ENCODE data around the gene OCA2. TPM values are rescaled to one million over a fixed set of nuclear protein-coding genes. Genes with fewer than 3 reads are reported as not detected.

Gene OCA2
- total and polyA plus RNA-seq, 2 of the 8 experiments (the other 6 are each of a cell fraction or from before 2014, with no cell fraction given) = 0.20 TPM

- no peak overlapping the region for H3K9ac ChIP-seq (replicated peaks in 1 of 4; ENCODE audit: extremely low read depth in 1 of 4, low read depth in 3 of 4, low read length in 3 of 4)
- H4K20me1 ChIP-seq (replicated peaks in 1 of 2; ENCODE audit: control insufficient read depth in 1 of 2, insufficient read depth in 2 of 2, low read length in 2 of 2) = no peaks in the 10 kb centered on the region
- H2AFZ ChIP-seq (ENCODE audit: low read length) = no peak overlapping the region
- H3K4me3 ChIP-seq (ENCODE audit: extremely low read depth in 1 of 4, insufficient read depth in 2 of 4, low read depth in 3 of 4, low read length in 4 of 4) = no peak overlapping the region
- POLR2A ChIA-PET (ENCODE audit: partially characterized antibody) = no interaction called here
- FAIRE-seq (no peak), DNase-seq (ENCODE audit: low read depth in 1 of 2, low spot score in 2 of 2) (no peak)
- WGBS, 2 experiments (ENCODE audit: extremely low coverage in 1 of 2, insufficient coverage in 1 of 2, insufficient read length in 1 of 2, insufficient replicate concordance in 2 of 2, low coverage in 1 of 2, low lambda C conversion rate in 2 of 2, missing lambda C conversion rate in 1 of 2) = 83% methylated on average over 2 of the region's 2 CpGs; no CpG with 5 or more reads in 1 of the 2 experiments
- no peaks in the 10 kb centered on the region for H3K79me2 ChIP-seq (ENCODE audit: control insufficient read depth in 1 of 2, insufficient read depth in 2 of 2, low read length in 2 of 2)
- peaks cover 0 to 2% (median 0%) of the 10 kb centered on the region in 4 experiments; a peak in 1 of 7 replicates for H3K4me1 ChIP-seq (replicated peaks in 1 of 4; ENCODE audit: control insufficient read depth in 3 of 4, insufficient read depth in 4 of 4, low read length in 3 of 4)
- H3K18ac ChIP-seq (ENCODE audit: extremely low read depth, low read length) = no peak overlapping the region
- no peaks in the 10 kb centered on the region; a peak in 1 of 7 replicates for H3K27me3 ChIP-seq (replicated peaks in 1 of 4; ENCODE audit: control insufficient read depth in 3 of 4, extremely low read depth in 1 of 4, insufficient read depth in 3 of 4, low read length in 3 of 4)
- H3K14ac ChIP-seq (ENCODE audit: insufficient read length) = no peak overlapping the region
- H2BK20ac ChIP-seq (ENCODE audit: low read length) = no peak overlapping the region
- no peak overlapping the region for H2BK12ac ChIP-seq (ENCODE audit: low read depth, low read length)
- CTCF ChIA-PET (ENCODE audit: partially characterized antibody) = no interaction called here
- no peak overlapping the region for H2BK120ac ChIP-seq (replicated peaks; ENCODE audit: low read depth, low read length)
- H3K36me3 ChIP-seq (ENCODE audit: control insufficient read depth in 2 of 4, insufficient read depth in 4 of 4, low read length in 3 of 4) = no peaks in the 10 kb centered on the region
- H3K56ac ChIP-seq (replicated peaks; ENCODE audit: insufficient read length, low read depth, low read length) = no peak overlapping the region
- H3K79me1 ChIP-seq (ENCODE audit: low read depth, low read length) = no peaks in the 10 kb centered on the region
- no peak overlapping the region for H2BK15ac ChIP-seq (ENCODE audit: low read length)
- no peak overlapping the region for H2AK5ac ChIP-seq (ENCODE audit: low read depth, low read length)
- no peak overlapping the region for H3K4me2 ChIP-seq (ENCODE audit: insufficient read depth in 1 of 2, low read depth in 2 of 2, low read length in 2 of 2)
- H4K8ac ChIP-seq (ENCODE audit: extremely low read depth, insufficient read depth, low read length) = no peak overlapping the region
- no peaks in the 10 kb centered on the region for H3K9me3 ChIP-seq (ENCODE audit: insufficient read depth in 2 of 2, low read depth in 1 of 2, low read length in 1 of 2)
- no peak overlapping the region for H4K5ac ChIP-seq (ENCODE audit: insufficient read length, low read depth, low read length)
- no peak overlapping the region for H2BK5ac ChIP-seq (ENCODE audit: low read depth, low read length)
- H3K23me2 ChIP-seq (ENCODE audit: low read depth, low read length) = no peaks in the 10 kb centered on the region
- no peak overlapping the region for H3K27ac ChIP-seq (ENCODE audit: low read depth, low read length)
- no peak overlapping the region for H4K91ac ChIP-seq (replicated peaks; ENCODE audit: insufficient read length, low read length)
- no peak overlapping the region for H3K4ac ChIP-seq (replicated peaks; ENCODE audit: insufficient read length, low read depth, low read length)
- no peak overlapping the region for H3K23ac ChIP-seq (ENCODE audit: insufficient read length)
- TF ChIP-seq EP300 (IDR thresholded peaks at IDR 0.05; ENCODE audit: borderline replicate concordance in 1 of 2, low read depth in 2 of 2, low read length in 2 of 2) = no peak
- no peak for TF ChIP-seq SUZ12 (IDR thresholded peaks at IDR 0.05; ENCODE audit: low read length)
- no peak for TF ChIP-seq CTCF (IDR thresholded peaks at IDR 0.05; ENCODE audit: control extremely low read depth in 1 of 3, insufficient read depth in 1 of 3, low read depth in 1 of 3, low read length in 3 of 3)
- TF ChIP-seq CHD2 (IDR thresholded peaks at IDR 0.05; ENCODE audit: low read length) = no peak
- TF ChIP-seq YY1 (IDR thresholded peaks at IDR 0.05; ENCODE audit: low read depth, low read length) = no peak
- no peak for TF ChIP-seq TCF12 (IDR thresholded peaks at IDR 0.05; ENCODE audit: low read depth, low read length)
- no peak for TF ChIP-seq KDM4A (IDR thresholded peaks at IDR 0.05; ENCODE audit: low read depth, low read length, severe bottlenecking)
- TF ChIP-seq SP4 (IDR thresholded peaks at IDR 0.05; ENCODE audit: low read length) = no peak
- no peak for TF ChIP-seq SRF (IDR thresholded peaks at IDR 0.05; ENCODE audit: low read depth, low read length)
- no peak for TF ChIP-seq RXRA (IDR thresholded peaks at IDR 0.05; ENCODE audit: insufficient read depth, low read depth, low read length)
- TF ChIP-seq KDM5A (IDR thresholded peaks at IDR 0.05; ENCODE audit: low read length) = no peak
- no peak for TF ChIP-seq GABPA (IDR thresholded peaks at IDR 0.05; ENCODE audit: borderline replicate concordance, insufficient read depth, low read length)
- no peak for TF ChIP-seq SIX5 (IDR thresholded peaks at IDR 0.05; ENCODE audit: low read depth, low read length)
These were observed 265.1 kb downstream of the OCA2 start for GRCh38 chr15:27833974-27834373.

Measured in H1 (cell line).